Measurements from ENCODE around the gene HAGH. TPM values are rescaled to one million over a fixed set of nuclear protein-coding genes. Genes with fewer than 3 reads are reported as not detected.

HAGH gene
- total RNA-seq, 6 experiments from 2014 or later = 34.2 to 55.3 (median 38.7) TPM

GRCh38 chr16:1815461-1815860 is 11.2 kb downstream of the HAGH start:
- Mint-ChIP-seq H3K4me3 (no peak overlapping the region), H3K27me3 (ENCODE audit: insufficient read depth) (no peaks in the 10 kb centered on the region), H3K9me3 (no peaks in the 10 kb centered on the region), H3K36me3 (ENCODE audit: low read depth) (peaks cover 8% of the 10 kb centered on the region; the same call in 1 of the 2 replicates), H3K4me1 (ENCODE audit: low read depth) (peaks cover 5% of the 10 kb centered on the region; the same call in 1 of the 2 replicates), H3K27ac (no peak overlapping the region)
- TF ChIP-seq CTCF (IDR thresholded peaks at IDR 0.05) = no peak
- no peak for DNase-seq

GRCh38 chr16:1812732-1813163 is 13.9 kb downstream of the HAGH start:
- peak; percentile 69 for TF ChIP-seq CTCF (IDR thresholded peaks at IDR 0.05)
- peaks cover 5% of the 10 kb centered on the region; the same call in 1 of the 2 replicates for H3K4me1 Mint-ChIP-seq (ENCODE audit: low read depth)
- no peak overlapping the region for H3K27ac Mint-ChIP-seq
- peak; percentile 35 for DNase-seq
- no peak overlapping the region for H3K4me3 Mint-ChIP-seq
- H3K27me3 Mint-ChIP-seq (ENCODE audit: insufficient read depth) = no peaks in the 10 kb centered on the region
- H3K9me3 Mint-ChIP-seq = no peaks in the 10 kb centered on the region
- H3K36me3 Mint-ChIP-seq (ENCODE audit: low read depth) = peaks cover 8% of the 10 kb centered on the region; the same call in 1 of the 2 replicates

- Mint-ChIP-seq H3K27ac (no peak overlapping the region), H3K27me3 (ENCODE audit: insufficient read depth) (no peaks in the 10 kb centered on the region), H3K4me3 (no peak overlapping the region), H3K4me1 (ENCODE audit: low read depth) (peaks cover 5% of the 10 kb centered on the region; the same call in 1 of the 2 replicates), H3K9me3 (no peaks in the 10 kb centered on the region), H3K36me3 (ENCODE audit: low read depth) (peaks cover 13% of the 10 kb centered on the region; the same call in 1 of the 2 replicates)
- DNase-seq = no peak
- TF ChIP-seq CTCF (IDR thresholded peaks at IDR 0.05) = no peak
These were observed 16.1 kb downstream of the HAGH start for GRCh38 chr16:1810536-1810935.

GRCh38 chr16:1810106-1810505 is 16.5 kb downstream of the HAGH start:
- no peaks in the 10 kb centered on the region for H3K27me3 Mint-ChIP-seq (ENCODE audit: insufficient read depth)
- H3K9me3 Mint-ChIP-seq = no peaks in the 10 kb centered on the region
- DNase-seq = no peak
- TF ChIP-seq CTCF (IDR thresholded peaks at IDR 0.05) = no peak
- no peak overlapping the region for H3K4me3 Mint-ChIP-seq
- no peak overlapping the region for H3K27ac Mint-ChIP-seq
- H3K4me1 Mint-ChIP-seq (ENCODE audit: low read depth) = peaks cover 5% of the 10 kb centered on the region; the same call in 1 of the 2 replicates
- H3K36me3 Mint-ChIP-seq (ENCODE audit: low read depth) = peaks cover 13% of the 10 kb centered on the region; the same call in 1 of the 2 replicates

- Mint-ChIP-seq H3K9me3 (no peaks in the 10 kb centered on the region), H3K36me3 (ENCODE audit: low read depth) (peaks cover 13% of the 10 kb centered on the region; the same call in 1 of the 2 replicates), H3K27ac (no peak overlapping the region), H3K4me1 (ENCODE audit: low read depth) (peaks cover 5% of the 10 kb centered on the region; the same call in 1 of the 2 replicates), H3K4me3 (no peak overlapping the region), H3K27me3 (ENCODE audit: insufficient read depth) (no peaks in the 10 kb centered on the region)
- no peak for DNase-seq
- TF ChIP-seq CTCF (IDR thresholded peaks at IDR 0.05) = no peak
These were observed 17.3 kb downstream of the HAGH start for GRCh38 chr16:1809281-1809801.

All from HFFc6 (cell line).